Measurements from ENCODE around the gene RAB31. TPM values are rescaled to one million over a fixed set of nuclear protein-coding genes. Genes with fewer than 3 reads are reported as not detected.

Gene RAB31
- total RNA-seq, 4 donors from 2014 or later: 22.9 to 98.1 (median 34.3) TPM

DNA sequence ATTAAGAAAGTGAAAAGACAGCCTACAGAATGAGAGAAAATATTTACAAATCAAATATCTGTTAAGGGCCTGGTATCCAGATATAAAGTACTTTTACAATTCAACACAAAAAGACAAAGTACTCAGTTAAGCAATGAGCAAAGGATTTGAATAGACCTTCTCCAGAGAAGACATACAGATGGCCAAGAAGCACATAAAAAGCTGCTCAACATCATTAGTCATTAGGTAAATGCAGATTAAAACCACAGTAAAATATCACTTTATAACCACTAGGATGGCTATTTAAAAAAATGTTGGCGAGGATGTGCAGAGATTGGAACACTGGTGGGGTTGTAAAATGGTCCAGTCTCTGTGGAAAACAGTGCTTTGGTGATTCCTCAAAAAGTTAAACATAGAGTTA lies 38.9 kb downstream of the RAB31 start:
- Histone ChIP-seq H3K4me1 (peaks cover 4 to 10% of the 10 kb centered on the region in 2 donors), H3K27me3 (no peaks in the 10 kb centered on the region), H3K27ac (no peak overlapping the region), H3K9me3 (no peaks in the 10 kb centered on the region), H3K36me3 (no peaks in the 10 kb centered on the region), H3K4me3 (no peak overlapping the region)
- DNase-seq: no peak
- TF ChIP-seq, protein P1, sequence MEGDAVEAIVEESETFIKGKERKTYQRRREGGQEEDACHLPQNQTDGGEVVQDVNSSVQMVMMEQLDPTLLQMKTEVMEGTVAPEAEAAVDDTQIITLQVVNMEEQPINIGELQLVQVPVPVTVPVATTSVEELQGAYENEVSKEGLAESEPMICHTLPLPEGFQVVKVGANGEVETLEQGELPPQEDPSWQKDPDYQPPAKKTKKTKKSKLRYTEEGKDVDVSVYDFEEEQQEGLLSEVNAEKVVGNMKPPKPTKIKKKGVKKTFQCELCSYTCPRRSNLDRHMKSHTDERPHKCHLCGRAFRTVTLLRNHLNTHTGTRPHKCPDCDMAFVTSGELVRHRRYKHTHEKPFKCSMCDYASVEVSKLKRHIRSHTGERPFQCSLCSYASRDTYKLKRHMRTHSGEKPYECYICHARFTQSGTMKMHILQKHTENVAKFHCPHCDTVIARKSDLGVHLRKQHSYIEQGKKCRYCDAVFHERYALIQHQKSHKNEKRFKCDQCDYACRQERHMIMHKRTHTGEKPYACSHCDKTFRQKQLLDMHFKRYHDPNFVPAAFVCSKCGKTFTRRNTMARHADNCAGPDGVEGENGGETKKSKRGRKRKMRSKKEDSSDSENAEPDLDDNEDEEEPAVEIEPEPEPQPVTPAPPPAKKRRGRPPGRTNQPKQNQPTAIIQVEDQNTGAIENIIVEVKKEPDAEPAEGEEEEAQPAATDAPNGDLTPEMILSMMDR (IDR thresholded peaks at IDR 0.05): no peak
- no peak for TF ChIP-seq POLR2A (IDR thresholded peaks at IDR 0.05)
- intact Hi-C loops (cut with DNase I; ENCODE audit: low total_unique reads): no loop called here

DNA sequence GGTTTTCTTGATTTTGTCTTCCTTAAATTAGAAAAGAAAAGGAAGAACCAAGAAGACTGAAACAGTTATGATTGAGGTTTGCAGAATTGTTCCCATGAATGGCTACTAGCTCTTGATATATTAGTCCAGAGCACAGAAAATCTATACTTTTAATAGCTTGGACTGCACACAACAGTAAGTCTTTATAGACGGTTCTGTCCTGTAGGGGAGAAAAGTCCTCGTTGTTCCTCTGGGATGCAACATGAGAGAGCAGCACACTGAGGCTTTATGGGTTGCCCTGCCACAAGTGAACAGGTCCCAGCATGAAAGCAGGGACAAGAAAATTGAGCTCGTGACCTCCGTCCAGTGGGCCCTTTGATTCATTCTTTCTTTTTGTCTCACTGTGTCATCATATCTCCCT lies 41.5 kb downstream of the RAB31 start:
- Histone ChIP-seq H3K4me1 (peaks cover 0 to 4% of the 10 kb centered on the region in 2 donors), H3K27ac (no peak overlapping the region), H3K36me3 (no peaks in the 10 kb centered on the region), H3K4me3 (no peak overlapping the region), H3K27me3 (no peaks in the 10 kb centered on the region), H3K9me3 (no peaks in the 10 kb centered on the region)
- intact Hi-C loops (cut with DNase I; ENCODE audit: low total_unique reads): no loop called here
- TF ChIP-seq, protein P1 (IDR thresholded peaks at IDR 0.05): no peak
- TF ChIP-seq POLR2A (IDR thresholded peaks at IDR 0.05): no peak
- DNase-seq: no peak

DNA sequence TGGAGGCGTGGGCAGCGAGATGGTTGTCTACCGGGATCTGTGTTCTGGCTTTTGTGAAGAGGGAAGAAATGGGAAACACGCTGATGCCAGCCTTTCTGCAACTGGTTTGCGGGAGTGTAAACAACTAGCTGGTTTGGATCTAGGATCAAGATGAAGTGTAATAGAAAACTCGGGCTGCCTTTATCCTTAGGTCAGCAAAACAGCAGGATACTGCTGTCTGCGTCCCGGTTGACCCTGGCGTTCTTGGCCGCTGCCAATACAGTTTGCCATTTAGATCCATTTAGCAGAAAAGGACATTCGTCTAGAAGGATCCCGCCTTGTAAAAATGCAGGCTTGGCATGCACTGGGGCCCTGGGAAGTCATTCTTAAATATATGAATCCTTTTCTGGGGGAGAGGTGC lies 42.0 kb downstream of the RAB31 start:
- Histone ChIP-seq H3K36me3 (no peaks in the 10 kb centered on the region), H3K27ac (no peak overlapping the region), H3K9me3 (no peaks in the 10 kb centered on the region), H3K4me1 (peaks cover 0 to 4% of the 10 kb centered on the region in 2 donors), H3K27me3 (no peaks in the 10 kb centered on the region), H3K4me3 (no peak overlapping the region)
- TF ChIP-seq, protein P1 (IDR thresholded peaks at IDR 0.05): no peak
- TF ChIP-seq POLR2A (IDR thresholded peaks at IDR 0.05): no peak
- intact Hi-C loops (cut with DNase I; ENCODE audit: low total_unique reads): no loop called here
- no peak for DNase-seq

DNA sequence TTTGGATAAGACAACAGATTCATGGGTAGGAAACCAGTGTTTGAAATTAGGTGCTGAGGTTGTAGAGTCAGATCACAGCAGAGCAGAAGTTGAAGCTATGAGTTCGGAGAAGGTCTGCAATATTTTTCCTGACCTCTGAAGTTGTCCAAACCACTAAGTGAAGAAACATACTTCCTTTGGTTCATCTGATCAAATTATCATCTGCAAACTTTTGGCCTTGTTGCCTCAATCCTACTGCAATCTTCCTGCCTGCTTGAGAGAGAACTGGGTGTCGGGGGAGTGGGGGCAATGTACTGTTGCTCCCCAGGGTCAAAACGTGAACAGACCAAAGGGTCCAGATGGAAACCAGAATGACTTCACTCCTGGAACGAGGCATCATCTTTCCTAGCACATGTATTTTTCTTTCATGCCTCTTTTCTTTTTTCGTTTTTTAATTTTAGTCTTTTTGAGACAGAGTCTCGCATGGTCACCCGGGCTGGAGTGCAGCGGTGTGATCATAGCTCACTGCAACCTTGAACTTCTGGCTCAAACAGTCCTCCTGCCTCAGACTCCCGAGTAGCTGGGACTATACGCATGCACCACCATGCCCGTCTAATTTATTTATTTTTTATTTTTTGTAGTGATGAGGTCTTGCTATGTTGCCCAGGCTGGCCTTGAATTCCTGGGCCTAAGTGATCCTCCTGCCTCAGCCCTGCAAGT lies 42.7 kb downstream of the RAB31 start:
- no peak for TF ChIP-seq POLR2A (IDR thresholded peaks at IDR 0.05)
- TF ChIP-seq, protein P1 (IDR thresholded peaks at IDR 0.05): no peak
- no peak for DNase-seq
- Histone ChIP-seq H3K9me3 (no peaks in the 10 kb centered on the region), H3K4me3 (no peak overlapping the region), H3K4me1 (peaks cover 0 to 4% of the 10 kb centered on the region in 2 donors), H3K27ac (no peak overlapping the region), H3K27me3 (no peaks in the 10 kb centered on the region), H3K36me3 (no peaks in the 10 kb centered on the region)
- intact Hi-C loops (cut with DNase I; ENCODE audit: low total_unique reads): no loop called here

DNA sequence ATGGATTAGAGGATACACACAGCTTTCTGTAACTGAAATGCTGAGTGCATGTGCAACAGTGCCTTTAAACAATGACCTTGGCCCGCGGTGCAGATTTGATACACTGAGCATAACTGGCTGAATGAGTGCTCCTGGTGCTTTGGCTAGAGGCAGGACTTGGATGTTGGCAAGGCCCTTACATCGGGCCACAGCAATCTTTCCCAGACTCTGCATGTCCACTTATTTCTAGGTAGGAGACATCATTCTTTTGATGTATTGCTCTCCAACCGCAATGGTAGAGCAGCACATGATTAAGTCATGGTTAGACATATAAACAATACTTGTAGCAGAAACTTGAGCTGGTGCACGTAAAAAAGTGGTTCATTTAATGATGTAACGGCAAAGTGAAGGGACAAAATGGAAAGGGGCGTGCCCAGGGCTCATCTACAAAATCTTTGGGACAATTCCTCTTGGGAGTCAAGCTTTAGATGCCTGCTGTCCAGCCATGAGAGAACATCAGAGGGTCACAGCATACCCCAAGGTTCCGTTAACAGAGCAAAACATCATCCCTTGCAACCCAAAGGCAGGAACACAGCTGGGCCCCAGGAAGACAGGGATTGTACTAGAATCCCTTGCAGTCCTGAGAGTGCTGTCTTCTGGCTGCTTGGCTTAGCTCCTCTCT lies 43.4 kb downstream of the RAB31 start:
- H3K9me3 ChIP-seq: no peaks in the 10 kb centered on the region
- no peak for DNase-seq
- TF ChIP-seq POLR2A (IDR thresholded peaks at IDR 0.05): no peak
- TF ChIP-seq, protein P1 (IDR thresholded peaks at IDR 0.05): no peak
- no peaks in the 10 kb centered on the region for H3K27me3 ChIP-seq
- no peak overlapping the region for H3K4me3 ChIP-seq
- H3K27ac ChIP-seq: no peak overlapping the region
- H3K36me3 ChIP-seq: no peaks in the 10 kb centered on the region
- H3K4me1 ChIP-seq: peaks cover 0 to 1% of the 10 kb centered on the region in 2 donors
- intact Hi-C loops (cut with DNase I; ENCODE audit: low total_unique reads): no loop called here

Measured in uterus (tissue), 4 donors.